Bone marrow (tissue), 2 donors: ENCODE measurements around the gene CEP89.
"Not testable (repeated sequence)": the region's sequence is repeated elsewhere in the genome, so short reads cannot be mapped to it uniquely, and the experiment has no call there.

Experiments used
- DNase-seq, 2 donors: peaks; one replicate each; lab custom pipeline; 2025; lab: John Stamatoyannopoulos, UW

The CEP89 gene

DNA sequence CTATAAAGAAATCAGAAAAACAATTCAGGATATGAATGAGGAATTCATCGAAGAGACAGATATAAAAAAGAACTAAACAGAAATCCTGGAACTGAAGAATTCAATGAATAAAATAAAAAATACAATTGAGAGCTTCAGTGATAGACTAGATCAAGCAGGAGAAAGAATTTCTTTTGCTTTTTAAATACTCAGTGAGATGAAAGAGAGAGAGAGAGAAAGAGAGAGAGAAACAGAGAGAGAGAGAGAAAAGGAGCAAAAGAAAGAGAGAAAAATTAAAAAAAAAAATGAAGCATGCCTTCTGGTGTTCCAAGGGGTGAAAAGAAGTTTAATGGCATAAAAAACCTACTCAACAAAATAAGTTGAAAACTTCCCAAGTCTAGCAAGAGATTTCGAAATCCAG, 80.1 kb downstream of the CEP89 start:
- no peak for DNase-seq

DNA sequence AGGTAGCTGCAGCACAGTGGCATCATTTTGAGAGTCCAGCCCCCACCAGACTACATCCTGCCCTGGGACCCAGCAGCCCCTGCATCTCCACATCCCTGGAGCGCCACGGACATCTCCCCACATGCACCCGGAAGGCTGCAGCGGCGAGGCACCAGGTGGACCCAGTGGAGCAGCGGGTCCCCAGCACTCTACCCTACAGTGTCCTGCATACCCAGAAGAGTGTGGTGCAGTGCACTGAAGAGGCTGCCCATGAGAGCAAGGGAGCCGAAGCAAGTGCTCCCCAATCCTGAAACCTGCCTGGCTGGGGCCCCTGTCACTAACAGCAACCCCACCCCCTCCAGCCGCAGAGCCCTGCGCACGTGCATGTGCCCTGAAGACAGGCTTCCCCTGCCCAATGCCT, 80.9 kb downstream of the CEP89 start:
- DNase-seq, result no peak

DNA sequence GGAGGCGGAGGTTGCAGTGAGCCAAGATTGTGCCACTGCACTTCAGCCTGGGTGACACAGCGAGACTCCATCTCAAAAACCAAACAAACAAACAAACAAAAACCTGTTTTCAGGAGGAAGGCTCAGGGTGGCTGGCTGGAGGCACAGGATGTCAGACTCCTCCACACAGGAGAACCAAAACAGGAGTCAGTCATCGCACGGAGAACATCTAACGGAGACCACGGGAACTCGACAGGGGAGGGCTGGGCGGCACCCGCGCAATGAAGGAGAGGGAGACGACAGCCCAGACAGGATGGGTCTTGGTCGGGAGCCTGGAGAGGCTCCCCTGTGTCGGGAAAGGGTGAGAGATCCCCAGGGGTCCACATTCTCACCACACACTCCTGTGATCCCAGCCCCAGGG, 81.4 kb downstream of the CEP89 start:
- no peak for DNase-seq

DNA sequence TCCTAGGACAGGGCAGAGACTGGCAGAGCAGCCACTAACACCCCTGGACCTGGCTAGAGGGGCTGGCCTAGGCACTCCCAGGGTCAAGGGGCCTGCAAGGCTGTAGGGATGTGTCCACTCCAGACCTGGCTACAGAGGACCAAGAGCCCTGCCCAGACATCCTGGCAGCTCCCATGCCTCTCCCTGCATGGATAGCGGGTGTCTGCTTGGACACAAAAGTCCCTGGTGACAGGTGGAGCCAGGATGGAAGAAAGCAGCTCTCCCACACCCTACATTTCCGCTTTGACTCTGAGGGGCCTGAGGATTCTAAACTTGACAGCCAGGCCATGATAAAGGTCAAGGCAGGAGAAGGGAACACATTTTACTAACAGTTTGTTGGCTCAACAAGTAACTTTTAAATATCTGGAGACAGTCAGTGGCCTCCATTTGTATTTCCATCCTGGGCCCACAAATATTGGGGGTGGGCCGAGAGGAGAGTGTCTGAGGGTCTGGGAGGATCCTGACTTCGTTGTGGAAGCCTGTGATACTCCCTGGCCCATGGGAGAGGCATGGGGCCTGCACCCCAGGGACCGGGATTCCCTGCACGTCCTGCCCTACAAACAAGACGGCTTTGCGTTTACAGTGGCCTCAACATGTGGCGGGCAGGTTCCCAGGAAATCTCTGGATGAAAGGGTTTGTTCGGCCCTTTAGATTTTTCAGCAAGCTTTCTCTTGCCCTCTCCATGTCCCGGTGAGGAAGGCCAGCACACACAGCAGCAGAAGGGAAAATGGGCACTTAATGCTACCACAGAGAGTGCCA, 82.4 kb downstream of the CEP89 start:
- no peak for DNase-seq

DNA sequence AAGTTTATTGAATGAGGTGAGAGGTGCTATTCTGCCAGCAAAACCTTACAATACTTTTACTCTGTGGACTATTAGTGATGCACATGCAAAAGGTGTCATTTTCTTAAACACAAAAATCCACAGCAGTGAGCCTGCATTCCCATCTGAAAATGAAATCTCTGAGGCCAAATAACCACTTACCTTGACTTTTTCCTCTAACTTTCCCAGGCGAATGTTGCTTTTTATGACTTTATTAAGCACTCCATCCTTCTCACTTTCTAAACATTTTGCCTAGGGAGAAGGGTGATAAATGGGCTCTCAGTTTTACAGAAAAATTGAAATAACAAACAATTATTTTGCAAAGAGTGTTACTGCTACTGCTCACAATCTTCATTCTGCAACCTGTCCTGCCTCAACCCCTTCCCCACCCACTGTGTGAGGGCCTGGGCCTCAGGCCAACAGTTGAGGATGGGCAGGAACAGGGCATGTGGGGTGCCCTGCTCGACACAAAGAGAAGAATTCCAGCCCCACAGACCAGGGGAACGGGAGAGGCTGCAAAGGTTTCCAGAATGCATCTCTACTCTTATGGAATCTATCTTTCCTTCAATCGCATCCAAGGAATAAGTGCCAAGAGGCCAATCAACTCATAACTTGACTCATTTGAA, 84.1 kb downstream of the CEP89 start:
- no peak for DNase-seq

DNA sequence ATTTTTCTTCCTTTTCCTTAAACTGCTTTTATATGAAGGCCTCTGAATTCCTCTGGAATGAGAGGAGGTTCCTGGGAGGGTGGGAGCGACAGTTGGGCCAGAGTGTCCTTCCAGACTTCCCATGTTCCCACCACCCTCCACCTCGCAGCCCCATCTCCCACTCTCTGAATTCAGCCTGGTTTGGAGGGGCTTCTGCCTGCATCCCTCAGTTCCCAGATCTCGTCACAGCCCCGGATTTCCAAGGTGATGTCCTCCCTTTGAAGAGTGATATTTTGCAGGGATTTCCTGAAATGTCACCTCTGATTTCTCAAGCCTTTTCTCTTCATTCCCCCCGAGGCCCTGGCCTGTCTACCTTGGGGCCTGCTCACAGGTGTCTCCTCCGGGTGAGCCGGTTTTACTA, 85.5 kb downstream of the CEP89 start:
- no peak for DNase-seq

DNA sequence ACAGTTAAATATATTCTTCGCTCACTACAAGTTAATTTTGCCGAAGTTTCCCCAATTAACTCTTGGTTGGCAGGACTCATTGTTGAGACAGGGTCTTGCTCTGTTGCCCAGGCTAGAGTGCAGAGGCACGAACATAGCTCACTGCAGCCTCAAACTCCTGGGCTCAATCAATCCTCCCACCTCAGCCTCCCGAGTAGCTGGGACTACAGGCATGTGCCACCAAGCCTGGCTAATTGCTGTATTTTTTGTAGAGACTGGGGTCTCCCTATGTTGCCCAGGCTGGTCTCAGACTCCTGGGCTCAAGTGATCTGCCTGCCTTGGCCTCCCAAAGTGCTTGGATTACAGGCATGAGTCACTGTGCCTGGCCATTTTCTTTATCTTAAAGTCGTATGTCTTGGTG, 86.5 kb downstream of the CEP89 start:
- not testable (repeated sequence) for DNase-seq

DNA sequence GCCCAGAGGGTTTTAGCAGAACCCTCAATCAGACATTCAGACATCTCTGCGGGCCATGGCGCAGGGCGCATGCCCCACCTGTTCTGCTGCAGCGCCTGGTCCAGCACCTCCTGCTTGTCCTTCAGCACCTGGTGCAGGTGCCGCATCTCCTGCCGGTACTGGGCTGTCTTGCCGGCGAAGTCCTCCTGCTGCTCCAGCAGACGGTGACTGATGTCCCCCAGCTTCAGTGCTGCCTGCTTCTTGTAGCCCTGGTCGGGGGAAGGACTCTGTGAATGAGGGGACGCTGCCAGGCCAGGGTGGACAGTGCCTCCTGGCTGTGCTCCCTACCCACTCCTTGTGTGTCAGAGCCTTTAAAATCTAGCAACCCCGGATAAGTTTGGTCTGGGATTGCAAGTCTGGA, 90.0 kb downstream of the CEP89 start:
- DNase-seq, result no peak

DNA sequence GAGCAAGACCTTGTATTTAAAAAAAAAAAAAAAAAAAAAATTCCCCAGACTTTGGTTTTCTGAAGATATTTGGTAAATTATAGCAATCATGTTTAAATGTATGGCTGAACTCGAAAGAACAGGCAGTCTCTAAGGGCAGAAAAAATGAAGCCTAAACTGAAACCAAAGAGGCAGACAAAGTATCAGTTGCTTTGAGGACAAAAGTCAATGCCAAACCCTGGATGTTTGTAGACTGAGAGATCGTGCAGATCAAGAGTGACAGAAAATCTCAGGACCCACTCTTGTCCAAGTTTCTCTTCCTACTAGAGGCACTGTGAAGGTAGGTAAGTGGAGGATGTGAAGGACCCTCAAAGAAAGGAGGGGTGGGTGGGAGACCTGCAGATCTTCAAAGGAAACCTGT, 91.1 kb downstream of the CEP89 start:
- no peak for DNase-seq

DNA sequence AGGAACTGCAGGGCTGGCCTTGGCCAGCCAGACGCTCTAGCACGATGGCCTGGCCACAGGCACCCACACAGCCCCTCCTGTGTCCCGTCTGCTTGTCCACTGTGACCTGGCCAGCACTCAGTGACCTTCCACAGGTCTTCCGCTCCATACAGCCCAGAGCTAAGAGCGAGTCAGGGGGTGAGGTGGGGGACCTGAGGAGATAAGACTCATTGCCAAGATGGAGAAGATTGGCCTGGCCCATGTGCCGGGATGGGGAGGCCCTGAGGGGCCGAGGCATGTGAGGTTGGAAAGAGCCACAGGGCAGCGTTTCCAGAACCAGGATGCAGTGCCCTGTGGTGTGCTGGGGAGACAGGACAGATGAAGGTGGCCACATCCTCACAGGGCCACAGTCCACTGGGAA, 92.0 kb downstream of the CEP89 start:
- no peak for DNase-seq

DNA sequence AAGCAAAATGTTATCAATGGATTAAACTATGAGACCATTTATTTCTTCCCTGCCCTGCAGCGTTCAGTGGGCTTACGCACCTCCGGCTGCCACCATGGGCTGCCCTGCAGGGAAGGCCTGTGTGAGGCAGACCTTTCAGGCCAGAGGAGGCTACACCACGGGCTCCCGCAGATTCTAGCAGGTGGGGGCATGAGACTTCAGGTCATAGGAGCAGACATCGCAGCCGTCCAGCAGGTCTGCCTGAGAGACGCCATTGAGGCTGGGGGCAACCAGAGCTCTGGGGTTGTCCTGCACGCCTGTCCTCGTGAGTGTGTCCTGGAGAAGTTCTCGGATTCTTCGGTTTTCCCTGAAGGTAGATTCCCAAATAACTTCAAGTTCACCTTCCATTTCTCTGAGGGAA, 92.8 kb downstream of the CEP89 start:
- DNase-seq, result no peak

DNA sequence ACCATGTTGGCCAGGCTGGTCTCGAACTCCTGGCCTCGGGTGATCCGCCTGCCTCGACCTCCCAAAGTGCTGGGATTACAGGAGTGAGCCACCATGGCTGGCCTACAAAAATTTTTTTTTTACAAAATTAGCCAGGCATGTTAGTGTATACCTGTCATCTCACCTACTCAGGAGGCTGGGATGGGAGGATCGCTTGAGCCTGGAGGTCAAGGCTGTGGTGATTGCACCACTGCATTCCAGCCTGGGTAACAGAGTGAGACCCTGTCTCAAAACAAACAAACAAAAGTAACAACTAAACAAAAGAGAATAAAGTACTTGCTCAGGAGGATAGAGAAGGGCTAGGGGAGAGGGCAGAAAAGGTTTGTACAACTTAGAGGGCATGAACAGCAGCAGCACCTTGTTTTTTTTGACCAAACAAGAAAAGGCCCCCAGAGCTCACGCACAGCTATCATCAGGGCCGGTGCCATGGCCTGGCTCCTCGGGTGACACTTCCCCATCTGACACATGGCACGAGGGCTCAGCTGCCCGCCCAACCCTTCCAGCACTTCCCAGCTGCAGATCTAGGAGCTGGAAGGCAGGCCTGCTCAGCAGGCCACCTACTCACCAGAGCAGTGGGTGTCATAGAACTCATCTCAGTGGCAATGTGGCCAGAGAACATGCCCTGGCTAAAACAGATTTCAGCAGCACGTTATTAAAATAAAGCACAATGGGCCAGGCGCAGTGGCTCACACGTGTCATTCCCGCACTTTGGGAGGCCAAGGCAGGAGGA, 93.6 kb downstream of the CEP89 start:
- no peak for DNase-seq

DNA sequence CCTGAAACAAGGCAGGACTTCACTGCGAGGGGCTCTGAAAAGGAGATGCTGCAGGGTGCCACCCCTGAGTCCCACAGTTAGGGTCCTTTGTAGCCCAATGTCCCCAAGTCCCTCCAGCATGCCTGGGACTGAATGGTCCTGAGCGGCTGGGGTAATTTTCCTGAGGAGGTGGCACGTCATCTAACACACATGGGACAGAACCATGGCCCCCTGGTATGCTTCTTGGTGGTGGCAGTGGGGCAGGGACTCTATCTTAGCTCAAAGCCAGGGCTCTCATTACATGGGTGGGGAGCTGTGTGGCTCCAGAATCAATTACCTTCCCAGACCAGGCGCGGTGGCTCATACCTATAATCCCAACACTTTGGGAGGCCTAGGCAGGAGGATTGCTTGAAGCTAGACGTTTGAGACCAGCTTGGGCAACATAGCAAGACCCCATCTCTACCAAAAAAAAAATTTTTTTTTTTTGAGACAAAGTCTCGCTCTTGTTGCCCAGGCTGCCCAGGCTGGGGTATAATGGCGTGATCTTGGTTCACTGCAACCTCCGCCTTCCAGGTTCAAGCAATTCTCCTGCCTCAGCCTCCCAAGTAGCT, 94.3 kb downstream of the CEP89 start:
- no peak for DNase-seq

DNA sequence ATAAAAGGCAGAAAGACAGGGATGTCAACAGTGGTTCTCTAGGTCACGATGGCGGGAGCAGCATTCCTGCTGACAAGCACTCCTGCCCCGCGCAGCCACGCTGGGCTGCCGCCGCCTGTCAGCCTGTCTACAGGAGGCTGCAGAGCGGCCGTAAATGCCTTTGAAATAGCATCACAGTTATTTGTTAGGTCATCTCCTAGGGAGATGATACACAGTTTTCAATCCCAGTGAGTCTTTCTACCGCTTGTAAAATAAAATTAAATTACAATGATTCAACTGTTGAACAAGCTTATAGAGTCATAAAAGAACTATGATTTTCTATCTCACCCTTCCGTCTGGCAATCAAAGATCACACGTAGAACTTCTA, 94.9 kb downstream of the CEP89 start:
- DNase-seq, result no peak

DNA sequence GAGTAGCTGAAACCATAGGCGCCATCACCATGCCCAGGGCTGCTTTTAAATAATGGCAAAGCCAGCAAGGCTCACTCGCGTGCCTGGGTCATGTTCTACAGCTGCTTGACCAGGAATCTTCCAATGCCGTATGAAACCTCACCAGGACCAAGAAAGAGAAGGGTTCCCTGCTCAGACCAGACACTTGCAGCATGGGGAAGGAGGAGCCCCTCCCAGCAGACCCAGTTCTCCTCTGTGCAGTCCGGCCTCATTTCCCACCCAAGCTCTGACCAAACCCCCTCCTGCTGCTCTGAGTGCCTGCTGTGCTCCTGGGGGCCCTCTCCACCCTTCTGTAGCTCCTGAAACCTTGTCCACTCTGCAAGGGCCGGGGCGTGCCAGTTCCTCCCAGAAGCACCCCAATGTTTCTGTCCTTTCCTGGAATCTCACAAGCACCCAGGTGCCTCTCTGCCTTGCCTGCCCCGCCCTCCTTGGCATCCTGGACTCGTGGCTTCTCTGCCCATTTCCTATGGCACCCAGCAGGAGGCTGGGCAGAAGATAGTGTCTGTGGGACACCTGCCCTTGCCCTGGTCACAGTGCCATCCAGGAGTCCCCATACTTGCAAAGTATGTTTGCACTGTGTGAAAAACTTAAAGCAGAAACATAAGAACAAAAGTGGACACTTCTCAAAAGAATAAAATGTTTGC, 95.4 kb downstream of the CEP89 start:
- DNase-seq, result no peak

DNA sequence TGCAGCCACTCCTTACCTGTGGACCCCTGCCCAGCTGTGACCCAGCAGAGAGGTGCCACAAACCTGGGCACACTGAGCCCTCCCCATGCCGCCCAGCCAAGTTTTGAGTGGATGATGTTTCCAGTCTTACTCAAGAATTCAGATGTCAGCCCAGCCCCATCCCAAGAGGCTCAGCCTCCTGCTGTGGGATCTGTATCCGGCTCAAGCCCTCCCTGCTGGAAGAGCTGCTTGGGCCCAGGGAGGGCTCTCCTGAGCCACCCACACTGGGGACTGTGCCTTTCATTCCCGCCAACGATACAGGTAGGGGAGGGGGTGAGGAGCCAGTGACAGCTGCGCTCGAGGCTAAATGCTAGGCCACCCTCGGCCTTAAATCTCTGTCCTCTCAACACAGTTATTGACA, 96.3 kb downstream of the CEP89 start:
- DNase-seq, result no peak

DNA sequence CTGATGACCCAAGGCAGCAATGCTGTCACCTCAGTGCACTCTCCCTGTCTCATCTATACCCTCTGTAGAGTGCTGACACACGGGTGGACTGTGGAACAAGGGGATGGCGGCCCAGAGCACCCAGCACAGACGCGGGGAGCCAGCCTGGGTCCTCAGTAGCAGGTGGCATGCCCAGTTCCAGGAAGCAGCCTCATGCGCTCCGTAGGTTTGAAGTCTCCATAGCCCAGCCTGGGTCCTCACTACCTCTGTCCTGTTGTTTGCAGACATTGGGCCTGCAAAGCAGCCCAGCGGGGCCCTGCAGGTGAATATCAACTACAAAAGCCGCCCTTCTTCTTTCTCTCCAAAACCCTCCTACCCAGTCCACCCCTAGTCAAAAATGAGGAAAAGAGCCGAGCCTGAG, 97.2 kb downstream of the CEP89 start:
- DNase-seq, result no peak

DNA sequence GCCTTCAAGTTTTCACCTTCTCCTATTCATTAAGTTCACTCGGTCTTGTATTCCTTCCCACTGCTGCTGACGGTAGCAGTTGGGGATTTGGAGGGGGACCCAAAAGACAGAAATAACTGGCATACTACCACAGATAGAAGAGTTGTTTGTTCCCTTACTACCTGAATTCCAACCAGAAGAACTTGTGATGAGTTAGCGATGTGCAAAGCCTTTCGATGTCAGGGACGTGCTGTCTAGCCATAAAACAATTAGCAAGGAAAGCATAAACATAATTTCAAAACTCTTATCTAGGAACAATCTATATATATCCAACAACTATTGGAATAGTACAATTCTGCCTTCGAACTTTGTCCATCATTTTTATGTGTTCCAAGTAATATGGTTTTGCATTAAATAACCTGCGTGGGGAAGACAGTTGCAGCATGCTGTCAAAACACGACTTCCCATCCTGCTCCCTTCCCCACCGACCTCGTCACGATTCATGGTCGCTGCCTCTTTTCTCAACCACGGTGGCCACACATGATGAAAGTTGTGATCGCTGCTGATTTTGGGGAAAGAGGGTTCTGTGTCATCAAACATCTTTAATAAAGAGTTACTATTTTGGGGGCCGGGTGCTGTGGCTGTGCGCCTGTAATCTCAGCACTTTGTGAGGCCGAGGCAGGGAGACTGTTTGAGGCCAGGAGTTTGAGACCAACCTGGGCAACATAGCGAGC, 98.4 kb downstream of the CEP89 start:
- no peak for DNase-seq

DNA sequence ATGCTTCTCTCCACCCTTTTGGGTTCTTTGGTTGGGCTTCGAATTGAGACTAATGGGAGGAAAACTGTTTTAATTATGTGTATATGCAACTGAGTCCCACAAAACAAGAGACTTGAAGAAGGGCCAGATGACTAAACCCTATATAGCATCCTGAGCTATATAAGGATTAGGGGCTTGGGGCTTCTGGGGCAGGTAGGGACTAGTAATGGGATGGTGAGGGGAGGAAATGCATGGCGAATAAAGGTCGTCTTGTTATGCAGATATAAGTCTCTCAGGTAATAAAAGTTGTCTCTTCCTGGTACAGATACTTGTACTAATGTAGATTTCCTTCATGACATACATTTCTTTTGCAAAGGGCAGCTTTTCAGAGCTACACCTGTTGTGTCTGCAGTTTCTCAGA, 99.4 kb downstream of the CEP89 start:
- no peak for DNase-seq

DNA sequence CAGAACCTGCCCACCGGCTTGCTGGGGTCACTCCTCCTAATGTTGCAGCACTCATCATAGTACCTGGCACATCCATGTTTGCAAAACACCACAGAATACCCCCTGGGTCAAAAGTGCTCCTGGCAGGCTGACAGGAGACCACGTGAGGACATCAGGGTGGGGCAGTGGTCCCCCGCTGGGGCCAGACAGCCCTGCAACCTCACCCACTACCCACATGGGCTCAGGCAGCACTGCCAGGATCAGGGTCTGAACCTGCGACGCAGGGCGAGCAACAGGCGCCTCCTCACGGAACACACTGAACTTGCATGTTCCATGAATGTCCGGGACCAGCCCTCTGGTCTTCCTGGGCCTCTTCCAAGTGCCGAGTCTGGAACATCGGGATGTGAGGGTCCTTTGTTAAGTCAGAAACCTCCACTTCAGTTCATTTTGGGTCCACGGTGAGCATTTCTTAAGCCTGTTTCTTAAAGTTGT, 100.7 kb downstream of the CEP89 start:
- DNase-seq, result no peak

DNA sequence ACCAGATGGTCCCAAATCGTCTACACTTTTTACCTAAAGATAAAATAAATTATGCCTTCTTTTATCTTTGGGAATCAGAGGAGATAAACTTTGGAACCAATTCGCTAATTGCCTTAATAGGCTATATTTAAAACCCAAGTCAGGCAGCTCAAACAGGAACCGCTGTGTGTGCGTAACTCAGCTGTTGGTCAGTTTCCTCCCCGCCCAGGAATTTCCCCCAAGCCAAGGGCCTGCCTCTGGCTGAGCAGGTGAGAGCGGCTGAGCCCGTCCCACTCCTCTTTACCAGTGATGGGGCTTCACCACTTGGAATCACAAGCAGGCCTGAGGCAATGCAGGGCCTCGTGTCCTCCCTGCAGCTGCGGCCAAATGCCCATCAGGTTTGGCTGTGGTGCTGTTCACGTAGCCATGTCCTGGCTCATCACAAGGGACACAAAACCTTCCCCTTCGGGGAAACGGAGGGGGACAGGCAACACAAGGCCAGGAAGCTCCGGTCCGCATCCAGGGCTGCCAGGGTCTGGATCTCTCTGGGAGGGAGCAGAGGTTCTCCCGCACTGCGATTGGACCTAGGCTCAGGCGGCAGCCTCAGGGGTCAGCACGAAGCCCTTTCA, 101.7 kb downstream of the CEP89 start:
- no peak for DNase-seq
